HCT116 (cell line): ENCODE data around the gene TEX30. TPM values are rescaled to one million over a fixed set of nuclear protein-coding genes. Genes with fewer than 3 reads are reported as not detected.

Source experiments
- ATAC-seq: fragments of 200-7000 bp; cut with Tn5 transposase; 2 replicates; pipeline ENCODE4 v1.9.1; 2020; ENCODE audit warnings: mild to moderate bottlenecking, moderate library complexity
- BruUV-seq: library from RNA; stranded (reverse); fragments of 400-500 nt; replicated peaks from 2 replicates; lab custom pipeline; 2021; lab: Mats Ljungman, UMichigan
- CTCF ChIA-PET: fragments of 300-600 bp; sonication (Branson Sonifier 250); formaldehyde crosslinking; loops from one replicate; lab custom pipeline; 2021; ENCODE audit warnings: antibody characterized with exemption; lab: Charles Lee
- POLR2A ChIA-PET: fragments of 300-600, 350-600 bp; sonication (Branson Sonifier 250); formaldehyde crosslinking; loops from one replicate; lab custom pipeline; 2021; ENCODE audit warnings: antibody characterized with exemption; lab: Charles Lee
- RAD21 ChIA-PET, 2 experiments: fragments of 300-600 bp; sonication (Branson Sonifier 250); formaldehyde crosslinking; loops; one replicate each; lab custom pipeline; 2023; ENCODE audit warnings: low total read pairs in 2 of 2; ENCODE audit not compliant: uncharacterized antibody in 2 of 2, unreplicated experiment in 2 of 2, low non-redundant PET in 1 of 2; lab: Charles Lee
- DNase-seq: peaks from one replicate; pipeline ENCODE4 v3.0.0-alpha.2; 2010; ENCODE audit warnings: low read depth, low spot score
- H2AFZ ChIP-seq: fragments of 200-600 bp; shearing (Covaris generic), sonication (generic); 2 replicates; pipeline ENCODE4 v1.6.1; 2017; ENCODE audit warnings: low read depth, mixed run types, mixed read lengths, antibody characterized with exemption, low read length; ENCODE audit not compliant: poor library complexity, severe bottlenecking
- H3K27ac ChIP-seq: 2 replicates; pipeline ENCODE4 v1.5.1; 2012; ENCODE audit warnings: low read depth, low read length
- H3K27me3 ChIP-seq: fragments of 200-600 bp; sonication (generic); 2 replicates; pipeline ENCODE4 v1.6.1; 2016; ENCODE audit warnings: mixed run types, low read length, mixed read lengths; ENCODE audit not compliant: insufficient read depth
- H3K36me3 ChIP-seq, 2 experiments: fragments of 200-500 bp in 1 of 2; fragments of 200-600 bp in 1 of 2; sonication (Bioruptor generic) in 1 of 2; sonication (generic) in 1 of 2; 2 replicates each; pipeline versions ENCODE4 v1.5.1 to v1.6.1; 2014 to 2016; ENCODE audit warnings: low read length in 2 of 2, inconsistent platforms in 1 of 2, mixed read lengths in 1 of 2, mixed run types in 1 of 2; ENCODE audit not compliant: insufficient read depth in 2 of 2, control insufficient read depth in 1 of 2
- H3K4me1 ChIP-seq, 2 experiments: fragments of 200-600 bp in 1 of 2; sonication (generic) in 1 of 2; 2 replicates each; pipeline versions ENCODE4 v1.5.1 to v1.6.1; 2012 to 2017; ENCODE audit warnings: low read length in 2 of 2, inconsistent platforms in 1 of 2, mild to moderate bottlenecking in 1 of 2, mixed read lengths in 1 of 2, mixed run types in 1 of 2, moderate library complexity in 1 of 2; ENCODE audit not compliant: insufficient read depth in 2 of 2, control insufficient read depth in 1 of 2
- H3K4me2 ChIP-seq: fragments of 200-600 bp; sonication (generic); 2 replicates; pipeline ENCODE4 v1.6.1; 2017; ENCODE audit warnings: mixed run types, low read length, mixed read lengths
- H3K4me3 ChIP-seq, 2 experiments: fragments of 200-600 bp in 1 of 2; sonication (generic) in 1 of 2; replicated peaks in 1 of 2; 2 replicates each; pipeline ENCODE4 v1.5.1; 2011 to 2016; ENCODE audit warnings: low read length in 2 of 2, control low read depth in 1 of 2, low read depth in 1 of 2, mild to moderate bottlenecking in 1 of 2, mixed read lengths in 1 of 2, mixed run types in 1 of 2
- H3K79me2 ChIP-seq: fragments of 200-600 bp; sonication (generic); 2 replicates; pipeline ENCODE4 v1.6.1; 2017; ENCODE audit warnings: mild to moderate bottlenecking, mixed run types, low read length, moderate library complexity, mixed read lengths; ENCODE audit not compliant: insufficient read depth
- H3K9ac ChIP-seq: fragments of 200-600 bp; sonication (generic); 2 replicates; pipeline ENCODE4 v1.6.1; 2016; ENCODE audit warnings: low read length, mixed read lengths
- H3K9me2 ChIP-seq: fragments of 200-600 bp; sonication (generic), shearing (Covaris generic); 2 replicates; pipeline ENCODE4 v1.6.1; 2017; ENCODE audit warnings: mixed run types, mild to moderate bottlenecking, moderate library complexity; ENCODE audit not compliant: insufficient read depth
- H3K9me3 ChIP-seq, 2 experiments: fragments of 200-500 bp in 1 of 2; fragments of 200-600 bp in 1 of 2; sonication (Bioruptor generic) in 1 of 2; sonication (generic) in 1 of 2; 2 replicates each; pipeline ENCODE4 v1.6.1; 2014 to 2017; ENCODE audit warnings: low read length in 2 of 2, mixed read lengths in 2 of 2, inconsistent platforms in 1 of 2, low read depth in 1 of 2, mild to moderate bottlenecking in 1 of 2, mixed run types in 1 of 2, moderate library complexity in 1 of 2; ENCODE audit not compliant: control insufficient read depth in 1 of 2, insufficient read depth in 1 of 2
- H4K20me1 ChIP-seq: fragments of 200-600 bp; sonication (generic), shearing (Covaris generic); 2 replicates; pipeline ENCODE4 v1.6.1; 2017; ENCODE audit warnings: mixed run types, mild to moderate bottlenecking, moderate library complexity; ENCODE audit not compliant: insufficient read depth
- CBX3 ChIP-seq: IDR thresholded peaks from 2 replicates; pipeline ENCODE4 v1.6.1; 2012; ENCODE audit warnings: low read depth
- CEBPB ChIP-seq: IDR thresholded peaks from 2 replicates; pipeline ENCODE4 v1.6.1; 2012; ENCODE audit warnings: low read depth
- EGR1 ChIP-seq: IDR thresholded peaks from 2 replicates; pipeline ENCODE4 v1.6.1; 2012; ENCODE audit warnings: low read depth
- ELF1 ChIP-seq: IDR thresholded peaks from 2 replicates; pipeline ENCODE4 v1.6.1; 2012; ENCODE audit warnings: low read depth, borderline replicate concordance
- EZH2 ChIP-seq: fragments of 200-600 bp; sonication (generic); IDR thresholded peaks from 2 replicates; pipeline ENCODE4 v1.6.1; 2017; ENCODE audit warnings: antibody characterized with exemption, mixed run types
- JUND ChIP-seq: IDR thresholded peaks from 2 replicates; pipeline ENCODE4 v1.6.1; 2012
- RAD21 ChIP-seq: IDR thresholded peaks from 2 replicates; pipeline ENCODE4 v1.6.1; 2012; ENCODE audit warnings: low read depth, mild to moderate bottlenecking
- SP1 ChIP-seq: IDR thresholded peaks from 2 replicates; pipeline ENCODE4 v1.6.1; 2012; ENCODE audit warnings: low read depth
- SRF ChIP-seq: IDR thresholded peaks from 2 replicates; pipeline ENCODE4 v1.6.1; 2012; ENCODE audit warnings: low read depth
- YY1 ChIP-seq: IDR thresholded peaks from 2 replicates; pipeline ENCODE4 v1.6.1; 2011; ENCODE audit warnings: low read length, low read depth, moderate library complexity, mild to moderate bottlenecking; ENCODE audit not compliant: insufficient replicate concordance; ENCODE audit errors: extremely low read depth
- ZBTB33 ChIP-seq: IDR thresholded peaks from 2 replicates; pipeline ENCODE4 v1.6.1; 2011; ENCODE audit warnings: mild to moderate bottlenecking, low read length, moderate library complexity; ENCODE audit not compliant: insufficient replicate concordance; ENCODE audit errors: extremely low read depth
- intact Hi-C: fragments of 100-400 bp; cut with micrococcal nuclease; formaldehyde crosslinking; loops from 2 replicates; pipeline ENCODE4 v1.10.0; 2022
- total RNA-seq: library from RNA; stranded (reverse); gene quantifications from one replicate; pipeline ENCODE4 v1.2.1, GENCODE V29; 2021; ENCODE audit not compliant: unreplicated experiment

The TEX30 gene
- total RNA-seq, 1 experiment from 2014 or later = 22.3 TPM

- no TSS peak for BruUV-seq
- ATAC-seq (no peak), DNase-seq (no peak)
- no peaks in the 10 kb centered on the region for H4K20me1 ChIP-seq
- intact Hi-C loops = no loop called here
- no peak for TF ChIP-seq SRF
- no peak for TF ChIP-seq ZBTB33
- TF ChIP-seq EGR1 = no peak
- TF ChIP-seq RAD21 = no peak
- no peak for TF ChIP-seq CBX3
- no peak for TF ChIP-seq ELF1
- no peaks in the 10 kb centered on the region for H3K4me1 ChIP-seq
- no peaks in the 10 kb centered on the region for H3K79me2 ChIP-seq
- ChIA-PET CTCF (no interaction called here), POLR2A (no interaction called here), RAD21 (no interaction called here)
- H3K9ac ChIP-seq = no peak overlapping the region
- H3K9me3 ChIP-seq = no peaks in the 10 kb centered on the region
- H2AFZ ChIP-seq = no peak overlapping the region
- H3K27me3 ChIP-seq = no peaks in the 10 kb centered on the region
- H3K36me3 ChIP-seq = no peaks in the 10 kb centered on the region
- H3K27ac ChIP-seq = no peak overlapping the region
- H3K4me2 ChIP-seq = no peak overlapping the region
- no peaks in the 10 kb centered on the region for H3K9me2 ChIP-seq
- H3K4me3 ChIP-seq = no peak overlapping the region
These were observed 16.6 kb downstream of the TEX30 start for GRCh38 chr13:102757006-102757405.

GRCh38 chr13:102751886-102752285, 21.7 kb downstream of the TEX30 start:
- RAD21 ChIA-PET = no interaction called here
- Histone ChIP-seq H3K4me1 (no peaks in the 10 kb centered on the region), H3K27me3 (peaks cover 17% of the 10 kb centered on the region), H3K4me3 (no peak overlapping the region), H3K9me2 (no peaks in the 10 kb centered on the region), H3K79me2 (no peaks in the 10 kb centered on the region), H3K27ac (no peak overlapping the region), H3K9ac (no peak overlapping the region), H3K36me3 (no peaks in the 10 kb centered on the region), H2AFZ (no peak overlapping the region), H4K20me1 (no peaks in the 10 kb centered on the region), H3K4me2 (no peak overlapping the region), H3K9me3 (no peaks in the 10 kb centered on the region)
- BruUV-seq = no TSS peak
- TF ChIP-seq JUND (no peak), EZH2 (no peak), CEBPB (no peak), YY1 (no peak), ELF1 (no peak), SP1 (no peak)
- ATAC-seq (no peak), DNase-seq (no peak)
- POLR2A ChIA-PET = no interaction called here
- intact Hi-C loops = no loop called here
- CTCF ChIA-PET = no interaction called here
